ENCODE measurements around the gene SDHAF3.
"Not testable (repeated sequence)": the region's sequence is repeated elsewhere in the genome, so short reads cannot be mapped to it uniquely, and the experiment has no call there.

The SDHAF3 gene

GRCh38 chr7:97123115-97123514 lies 5.6 kb downstream of the SDHAF3 start:
- H3K4me3 ChIP-seq (ENCODE audit: extremely low read depth, insufficient read depth, low read length, poor library complexity, severe bottlenecking); H3K27ac ChIP-seq (ENCODE audit: low read depth, low read length, severe bottlenecking); H3K36me3 ChIP-seq (ENCODE audit: control insufficient read depth, insufficient read depth, low read length); H3K4me1 ChIP-seq (ENCODE audit: control insufficient read depth, insufficient read depth, low read length, poor library complexity, severe bottlenecking); H3K9me3 ChIP-seq (ENCODE audit: control insufficient read depth, low read length): not testable (repeated sequence)
- 83 to 100% methylated on average over 1 to 2 of the region's 2 CpGs for WGBS, 2 experiments (ENCODE audit: insufficient coverage in 2 of 2)

- WGBS, 2 experiments (ENCODE audit: insufficient coverage in 2 of 2), result 65 to 66% methylated on average over 12 of the region's 15 CpGs
- peaks cover 8% of the 10 kb centered on the region for H3K4me1 ChIP-seq (ENCODE audit: control insufficient read depth, insufficient read depth, low read length, poor library complexity, severe bottlenecking)
- H3K36me3 ChIP-seq (ENCODE audit: control insufficient read depth, insufficient read depth, low read length), result no peaks in the 10 kb centered on the region
- H3K27ac ChIP-seq (ENCODE audit: low read depth, low read length, severe bottlenecking), result peak overlapping the region; percentile 49
- H3K9me3 ChIP-seq (ENCODE audit: control insufficient read depth, low read length), result peaks cover 11% of the 10 kb centered on the region
- no peak overlapping the region for H3K4me3 ChIP-seq (ENCODE audit: extremely low read depth, insufficient read depth, low read length, poor library complexity, severe bottlenecking)
Observed at GRCh38 chr7:97126483-97127171, 9.1 kb downstream of the SDHAF3 start.

- no peaks in the 10 kb centered on the region for H3K36me3 ChIP-seq (ENCODE audit: control insufficient read depth, insufficient read depth, low read length)
- WGBS, 2 experiments (ENCODE audit: insufficient coverage in 2 of 2), result 80% methylated on average over 1 of the region's 1 CpG; no CpG with 5 or more reads in 1 of the 2 experiments
- peaks cover 8% of the 10 kb centered on the region for H3K4me1 ChIP-seq (ENCODE audit: control insufficient read depth, insufficient read depth, low read length, poor library complexity, severe bottlenecking)
- H3K27ac ChIP-seq (ENCODE audit: low read depth, low read length, severe bottlenecking), result no peak overlapping the region
- H3K9me3 ChIP-seq (ENCODE audit: control insufficient read depth, low read length), result peaks cover 11% of the 10 kb centered on the region
- H3K4me3 ChIP-seq (ENCODE audit: extremely low read depth, insufficient read depth, low read length, poor library complexity, severe bottlenecking), result no peak overlapping the region
Observed at GRCh38 chr7:97128736-97129135, 11.2 kb downstream of the SDHAF3 start.

GRCh38 chr7:97130417-97131139 lies 13.1 kb downstream of the SDHAF3 start:
- Histone ChIP-seq H3K4me3 (ENCODE audit: extremely low read depth, insufficient read depth, low read length, poor library complexity, severe bottlenecking) (no peak overlapping the region), H3K9me3 (ENCODE audit: control insufficient read depth, low read length) (peaks cover 6% of the 10 kb centered on the region), H3K27ac (ENCODE audit: low read depth, low read length, severe bottlenecking) (no peak overlapping the region), H3K4me1 (ENCODE audit: control insufficient read depth, insufficient read depth, low read length, poor library complexity, severe bottlenecking) (peaks cover 8% of the 10 kb centered on the region), H3K36me3 (ENCODE audit: control insufficient read depth, insufficient read depth, low read length) (no peaks in the 10 kb centered on the region)
- 89 to 93% methylated on average over 4 to 5 of the region's 6 CpGs for WGBS, 2 experiments (ENCODE audit: insufficient coverage in 2 of 2)

GRCh38 chr7:97133159-97133558 lies 15.7 kb downstream of the SDHAF3 start:
- Histone ChIP-seq H3K4me3 (ENCODE audit: extremely low read depth, insufficient read depth, low read length, poor library complexity, severe bottlenecking) (no peak overlapping the region), H3K36me3 (ENCODE audit: control insufficient read depth, insufficient read depth, low read length) (peaks cover 2% of the 10 kb centered on the region), H3K27ac (ENCODE audit: low read depth, low read length, severe bottlenecking) (no peak overlapping the region), H3K4me1 (ENCODE audit: control insufficient read depth, insufficient read depth, low read length, poor library complexity, severe bottlenecking) (no peaks in the 10 kb centered on the region), H3K9me3 (ENCODE audit: control insufficient read depth, low read length) (peaks cover 6% of the 10 kb centered on the region)
- no CpG with 5 or more reads among the region's 2 CpGs for WGBS, 2 experiments (ENCODE audit: insufficient coverage in 2 of 2)

GRCh38 chr7:97138830-97139229 lies 21.3 kb downstream of the SDHAF3 start:
- Histone ChIP-seq H3K4me3 (ENCODE audit: extremely low read depth, insufficient read depth, low read length, poor library complexity, severe bottlenecking) (no peak overlapping the region), H3K9me3 (ENCODE audit: control insufficient read depth, low read length) (peaks cover 22% of the 10 kb centered on the region), H3K27ac (ENCODE audit: low read depth, low read length, severe bottlenecking) (no peak overlapping the region), H3K4me1 (ENCODE audit: control insufficient read depth, insufficient read depth, low read length, poor library complexity, severe bottlenecking) (no peaks in the 10 kb centered on the region), H3K36me3 (ENCODE audit: control insufficient read depth, insufficient read depth, low read length) (peaks cover 23% of the 10 kb centered on the region)
- 89 to 91% methylated on average over 7 to 8 of the region's 8 CpGs for WGBS, 2 experiments (ENCODE audit: insufficient coverage in 2 of 2)

- H3K27ac ChIP-seq (ENCODE audit: low read depth, low read length, severe bottlenecking), result no peak overlapping the region
- H3K36me3 ChIP-seq (ENCODE audit: control insufficient read depth, insufficient read depth, low read length), result peaks cover 3% of the 10 kb centered on the region
- H3K4me3 ChIP-seq (ENCODE audit: extremely low read depth, insufficient read depth, low read length, poor library complexity, severe bottlenecking), result no peak overlapping the region
- H3K4me1 ChIP-seq (ENCODE audit: control insufficient read depth, insufficient read depth, low read length, poor library complexity, severe bottlenecking), result no peaks in the 10 kb centered on the region
- WGBS, 2 experiments (ENCODE audit: insufficient coverage in 2 of 2), result 83 to 100% methylated on average over 1 of the region's 1 CpG
- peaks cover 7% of the 10 kb centered on the region for H3K9me3 ChIP-seq (ENCODE audit: control insufficient read depth, low read length)
Observed at GRCh38 chr7:97145068-97145467, 27.6 kb downstream of the SDHAF3 start.

GRCh38 chr7:97149843-97150242 lies 32.3 kb downstream of the SDHAF3 start:
- Histone ChIP-seq H3K36me3 (ENCODE audit: control insufficient read depth, insufficient read depth, low read length) (no peaks in the 10 kb centered on the region), H3K4me1 (ENCODE audit: control insufficient read depth, insufficient read depth, low read length, poor library complexity, severe bottlenecking) (no peaks in the 10 kb centered on the region), H3K27ac (ENCODE audit: low read depth, low read length, severe bottlenecking) (no peak overlapping the region), H3K9me3 (ENCODE audit: control insufficient read depth, low read length) (no peaks in the 10 kb centered on the region), H3K4me3 (ENCODE audit: extremely low read depth, insufficient read depth, low read length, poor library complexity, severe bottlenecking) (no peak overlapping the region)
- WGBS, 2 experiments (ENCODE audit: insufficient coverage in 2 of 2), result 100% methylated on average over 1 of the region's 1 CpG; no CpG with 5 or more reads in 1 of the 2 experiments

- WGBS, 2 experiments (ENCODE audit: insufficient coverage in 2 of 2), result 86% methylated on average over 1 of the region's 2 CpGs; no CpG with 5 or more reads in 1 of the 2 experiments
Observed at GRCh38 chr7:97155897-97156418, 38.5 kb downstream of the SDHAF3 start.

GRCh38 chr7:97159984-97160383 lies 42.5 kb downstream of the SDHAF3 start:
- H3K4me1 ChIP-seq (ENCODE audit: control insufficient read depth, insufficient read depth, low read length, poor library complexity, severe bottlenecking); H3K27ac ChIP-seq (ENCODE audit: low read depth, low read length, severe bottlenecking); H3K4me3 ChIP-seq (ENCODE audit: extremely low read depth, insufficient read depth, low read length, poor library complexity, severe bottlenecking); H3K36me3 ChIP-seq (ENCODE audit: control insufficient read depth, insufficient read depth, low read length): not testable (repeated sequence)
- 90 to 97% methylated on average over 11 to 15 of the region's 26 CpGs for WGBS, 2 experiments (ENCODE audit: insufficient coverage in 2 of 2)
- H3K9me3 ChIP-seq (ENCODE audit: control insufficient read depth, low read length), result peaks cover 11% of the 10 kb centered on the region

More at GRCh38 chr7:97155897-97156418, 38.5 kb downstream of the SDHAF3 start:
- Histone ChIP-seq H3K36me3 (ENCODE audit: control insufficient read depth, insufficient read depth, low read length) (peaks cover 3% of the 10 kb centered on the region), H3K4me3 (ENCODE audit: extremely low read depth, insufficient read depth, low read length, poor library complexity, severe bottlenecking) (no peak overlapping the region), H3K9me3 (ENCODE audit: control insufficient read depth, low read length) (peaks cover 10% of the 10 kb centered on the region), H3K4me1 (ENCODE audit: control insufficient read depth, insufficient read depth, low read length, poor library complexity, severe bottlenecking) (no peaks in the 10 kb centered on the region), H3K27ac (ENCODE audit: low read depth, low read length, severe bottlenecking) (no peak overlapping the region)

- not testable (repeated sequence) for H3K36me3 ChIP-seq (ENCODE audit: control insufficient read depth, insufficient read depth, low read length); H3K27ac ChIP-seq (ENCODE audit: low read depth, low read length, severe bottlenecking); H3K4me3 ChIP-seq (ENCODE audit: extremely low read depth, insufficient read depth, low read length, poor library complexity, severe bottlenecking); H3K4me1 ChIP-seq (ENCODE audit: control insufficient read depth, insufficient read depth, low read length, poor library complexity, severe bottlenecking)
- H3K9me3 ChIP-seq (ENCODE audit: control insufficient read depth, low read length), result peaks cover 11% of the 10 kb centered on the region
- WGBS, 2 experiments (ENCODE audit: insufficient coverage in 2 of 2), result no CpG with 5 or more reads among the region's 1 CpG
Observed at GRCh38 chr7:97161609-97162008, 44.1 kb downstream of the SDHAF3 start.
